ENCODE results near the gene NMT2.
"Not testable (repeated sequence)": the region's sequence is repeated elsewhere in the genome, so short reads cannot be mapped to it uniquely, and the experiment has no call there.

NMT2 gene

DNA sequence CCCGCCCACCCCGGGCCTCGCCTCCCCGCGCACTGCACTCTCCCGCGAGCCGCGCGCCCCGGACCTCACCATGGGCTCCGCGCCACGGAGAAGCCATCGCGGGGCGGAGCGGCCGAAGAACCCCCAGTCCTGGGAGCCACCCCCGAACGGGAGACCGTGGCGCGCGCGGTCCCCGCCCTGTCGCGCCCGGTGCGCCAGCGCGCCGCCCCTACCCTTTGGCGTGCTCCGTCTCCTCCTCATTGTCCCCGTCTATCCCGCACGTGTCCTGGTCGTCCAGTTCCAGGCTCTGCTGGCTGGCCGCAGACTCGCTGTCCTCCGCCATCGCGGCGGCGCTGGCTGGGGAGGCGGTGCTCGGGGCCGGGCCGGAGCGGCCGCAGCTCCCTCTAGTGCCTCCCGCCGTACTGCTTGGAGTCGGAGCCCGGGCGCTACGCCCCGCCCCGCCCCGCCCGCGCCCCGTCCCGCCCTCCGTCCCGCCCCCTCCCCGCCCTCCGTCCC is at the start of gene NMT2:
Gene NMT2, minus strand, starts transcription at position 403 of the 495 bp plus-strand sequence. Its CDS starts 81 bp downstream, at position 322.
- no peak for DNase-seq

DNA sequence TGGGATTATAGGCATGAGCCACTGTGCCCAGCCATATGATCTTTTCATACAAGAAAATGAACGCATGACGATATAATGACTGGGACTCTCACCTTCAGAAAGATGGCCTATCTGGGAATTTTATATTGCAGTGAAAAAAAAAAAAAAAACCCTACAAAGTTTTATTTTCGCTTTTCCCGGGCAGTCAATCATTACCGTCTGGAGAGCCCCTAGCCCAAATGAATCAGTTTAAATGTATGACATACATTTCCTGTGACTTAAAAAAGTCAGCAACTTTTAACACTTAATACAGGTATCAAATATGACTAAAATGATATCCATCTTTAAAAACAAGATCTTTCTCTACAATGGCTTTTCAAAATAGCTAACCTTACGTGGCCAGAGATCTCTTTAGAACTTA is 48.2 kb upstream of the NMT2 start:
- DNase-seq = no peak

DNA sequence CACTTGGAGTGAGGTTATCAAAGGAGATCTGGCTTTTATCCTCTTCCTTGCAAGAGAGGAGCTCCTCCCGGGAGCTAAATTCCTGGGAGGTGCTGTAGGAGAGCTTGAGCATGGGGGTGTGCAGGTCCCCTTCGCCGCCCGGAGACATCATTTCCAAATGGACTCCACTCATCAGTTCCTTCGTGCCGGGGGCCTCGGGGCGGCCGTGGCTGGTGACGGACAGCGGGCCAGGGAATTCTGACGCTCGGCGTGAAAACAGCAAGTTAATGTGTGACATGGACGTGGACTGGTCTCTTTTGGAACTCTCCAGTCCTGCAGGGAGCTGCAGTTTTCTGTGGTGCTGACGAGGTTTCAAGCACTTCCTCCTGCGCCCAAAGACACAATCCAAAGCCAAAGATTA is 45.7 kb upstream of the NMT2 start:
- DNase-seq = no peak

DNA sequence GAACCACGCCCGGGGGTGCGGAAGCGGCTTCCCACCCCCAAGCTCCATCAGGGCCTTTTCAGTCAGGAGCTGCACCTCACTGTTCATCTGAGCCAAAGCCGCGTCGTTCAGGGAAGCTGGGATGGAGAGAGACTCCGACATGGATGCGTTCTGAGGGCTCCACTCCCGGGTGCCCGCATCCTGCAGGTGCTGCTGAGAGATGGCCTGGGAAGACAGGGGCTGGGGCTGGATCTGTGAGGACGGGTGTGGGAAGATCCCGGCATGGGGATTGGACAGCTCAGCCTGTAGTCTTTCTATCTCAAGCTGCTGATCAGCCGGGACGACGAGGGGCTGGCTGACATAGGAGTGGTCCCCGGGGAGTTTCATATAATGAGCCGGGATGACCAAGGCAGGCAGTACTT is 45.0 kb upstream of the NMT2 start:
- no peak for DNase-seq

DNA sequence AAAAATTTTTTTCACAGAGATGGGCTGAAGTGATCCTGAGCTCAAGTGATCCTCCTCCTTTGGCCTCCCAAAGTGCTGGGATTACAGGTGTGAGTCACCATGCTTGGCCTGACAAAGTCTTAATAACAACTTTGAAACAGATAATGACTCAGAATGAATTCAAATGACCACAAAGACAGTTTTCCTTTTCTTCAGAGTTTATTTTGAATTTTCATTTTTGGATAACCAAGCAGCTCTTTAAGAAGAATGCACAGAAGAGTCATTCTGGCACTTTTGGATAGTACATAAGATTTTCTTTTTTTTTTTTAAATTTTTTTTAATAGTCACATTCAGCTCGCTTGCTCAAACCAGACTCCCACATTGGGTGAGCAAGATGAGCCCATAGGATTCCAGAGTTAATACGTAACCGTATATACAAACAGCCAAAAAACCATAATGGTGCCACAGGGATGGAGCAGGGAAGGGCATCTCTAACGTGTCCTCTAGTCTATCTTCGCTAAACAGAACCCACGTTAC is 43.0 kb upstream of the NMT2 start:
- DNase-seq = peak; percentile 80

DNA sequence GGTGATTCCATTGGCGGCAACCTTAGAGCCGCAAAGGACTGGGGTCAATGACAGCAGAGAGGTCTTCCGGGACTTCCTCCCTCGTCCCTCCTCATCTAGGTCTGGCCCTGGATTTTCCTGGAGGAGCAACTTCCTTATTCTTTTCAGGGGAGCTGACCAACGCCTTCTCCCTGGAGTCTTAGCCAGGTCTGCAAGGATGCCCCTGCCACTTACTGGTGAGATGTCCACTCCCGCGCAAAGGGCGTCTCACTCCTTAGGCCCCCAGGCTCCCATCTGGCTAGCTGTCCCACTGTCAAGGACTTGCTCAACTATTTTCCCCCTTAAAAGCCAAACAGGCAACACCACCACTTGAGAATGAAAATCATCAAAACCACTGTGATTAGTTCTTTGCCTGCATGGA is 42.0 kb upstream of the NMT2 start:
- no peak for DNase-seq

DNA sequence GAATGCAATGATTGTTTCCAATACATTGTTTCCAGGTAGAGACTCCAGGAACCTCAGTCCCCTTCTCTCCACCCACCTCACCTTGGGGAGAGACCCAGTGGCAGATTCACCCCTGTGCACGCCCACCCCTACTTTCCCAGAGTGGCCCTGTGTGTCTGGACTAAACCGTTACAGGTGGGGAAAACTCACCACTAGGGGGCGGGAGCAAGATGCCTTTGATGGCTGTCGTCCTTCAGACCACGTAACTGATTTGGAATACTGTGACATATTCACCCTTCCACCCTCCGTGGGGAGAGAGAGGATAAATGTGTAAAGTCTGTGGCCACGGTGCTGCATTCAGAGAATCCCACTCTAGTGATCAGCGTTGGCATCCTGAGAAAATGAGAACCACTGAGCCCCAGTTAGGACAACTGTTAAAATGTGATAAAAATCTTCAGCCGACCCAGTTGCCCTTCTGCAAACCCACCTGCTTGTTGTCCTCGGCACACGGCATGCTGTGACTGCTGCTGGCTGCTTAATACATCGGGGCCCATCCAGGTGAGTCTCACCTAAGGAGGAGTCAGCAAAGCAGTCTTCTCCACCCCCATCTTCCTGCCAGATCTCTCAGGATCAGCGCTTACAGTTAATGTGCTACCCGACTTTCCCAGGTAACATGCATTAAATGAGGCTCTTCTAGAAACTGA is 41.5 kb upstream of the NMT2 start:
- DNase-seq = peak; percentile 66

DNA sequence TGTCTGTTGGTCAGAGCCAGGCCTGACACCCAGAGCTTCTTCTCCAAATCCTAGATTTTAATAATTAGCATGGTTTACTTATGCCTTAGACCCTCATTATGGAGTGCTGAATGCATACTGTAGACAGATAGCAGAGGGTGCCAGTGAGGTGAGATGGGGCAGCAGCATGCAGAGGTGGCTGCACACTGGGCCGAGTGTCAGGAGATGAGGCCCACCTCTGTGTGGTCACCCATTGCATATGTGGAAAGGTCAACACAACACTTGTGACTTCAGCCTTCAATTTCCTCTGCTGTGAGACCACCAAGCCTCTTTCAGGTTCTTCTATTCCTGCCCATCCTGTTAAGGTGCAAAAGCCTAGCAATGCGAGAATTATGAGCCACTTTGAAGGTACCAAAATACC is 39.7 kb upstream of the NMT2 start:
- DNase-seq = no peak

DNA sequence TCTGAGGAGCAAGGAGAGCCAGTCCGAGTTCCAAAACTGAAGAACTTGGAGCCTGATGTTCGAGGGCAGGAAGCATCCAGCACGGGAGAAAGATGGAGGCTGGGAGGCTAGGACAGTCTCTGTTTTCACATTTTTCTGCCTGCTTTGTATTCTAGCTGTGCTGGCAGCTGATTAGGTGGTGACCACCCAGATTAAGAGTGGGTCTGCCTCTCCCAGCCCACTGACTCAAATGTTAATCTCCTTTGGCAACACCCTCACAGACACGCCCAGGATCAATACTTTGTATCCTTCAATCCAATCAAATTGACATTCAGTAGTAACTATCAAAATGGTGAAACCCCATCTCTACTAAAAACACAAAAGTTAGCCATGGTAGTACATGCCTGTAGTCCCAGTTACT is 38.9 kb upstream of the NMT2 start:
- not testable (repeated sequence) for DNase-seq

DNA sequence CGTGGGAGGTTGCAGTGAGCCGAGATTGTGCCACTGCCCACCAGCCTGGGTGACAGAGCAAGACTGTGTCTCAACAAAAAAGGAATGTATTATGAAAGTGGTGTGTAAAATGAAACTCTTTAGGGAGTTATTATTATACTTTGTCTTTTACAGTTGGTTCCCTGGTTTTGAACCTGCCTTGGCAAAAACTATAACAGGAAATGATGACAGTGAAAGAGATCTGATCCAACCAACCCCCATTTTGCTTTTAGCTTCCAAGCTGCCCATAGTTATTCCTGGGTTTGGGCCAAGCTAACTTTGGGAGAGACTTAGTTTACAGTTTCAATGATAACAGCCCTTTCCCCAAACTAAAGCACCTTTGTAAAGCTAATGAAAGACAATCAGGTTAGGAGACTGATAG is 34.1 kb upstream of the NMT2 start:
- no peak for DNase-seq

DNA sequence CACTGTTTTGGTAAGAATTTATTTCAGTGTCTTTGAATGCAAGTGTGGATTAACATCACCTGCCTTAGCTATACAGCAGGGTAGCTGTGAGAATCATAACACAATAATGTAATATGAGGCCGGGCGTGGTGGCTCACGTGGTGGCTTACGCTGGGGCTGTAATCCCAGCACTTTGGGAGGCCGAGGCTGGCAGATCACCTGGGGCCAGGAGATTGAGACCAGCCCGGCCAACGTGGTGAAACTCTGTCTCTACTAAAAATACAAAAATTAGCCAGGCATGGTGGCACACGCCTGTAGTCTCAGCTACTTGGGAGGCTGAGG is 33.8 kb upstream of the NMT2 start:
- not testable (repeated sequence) for DNase-seq

DNA sequence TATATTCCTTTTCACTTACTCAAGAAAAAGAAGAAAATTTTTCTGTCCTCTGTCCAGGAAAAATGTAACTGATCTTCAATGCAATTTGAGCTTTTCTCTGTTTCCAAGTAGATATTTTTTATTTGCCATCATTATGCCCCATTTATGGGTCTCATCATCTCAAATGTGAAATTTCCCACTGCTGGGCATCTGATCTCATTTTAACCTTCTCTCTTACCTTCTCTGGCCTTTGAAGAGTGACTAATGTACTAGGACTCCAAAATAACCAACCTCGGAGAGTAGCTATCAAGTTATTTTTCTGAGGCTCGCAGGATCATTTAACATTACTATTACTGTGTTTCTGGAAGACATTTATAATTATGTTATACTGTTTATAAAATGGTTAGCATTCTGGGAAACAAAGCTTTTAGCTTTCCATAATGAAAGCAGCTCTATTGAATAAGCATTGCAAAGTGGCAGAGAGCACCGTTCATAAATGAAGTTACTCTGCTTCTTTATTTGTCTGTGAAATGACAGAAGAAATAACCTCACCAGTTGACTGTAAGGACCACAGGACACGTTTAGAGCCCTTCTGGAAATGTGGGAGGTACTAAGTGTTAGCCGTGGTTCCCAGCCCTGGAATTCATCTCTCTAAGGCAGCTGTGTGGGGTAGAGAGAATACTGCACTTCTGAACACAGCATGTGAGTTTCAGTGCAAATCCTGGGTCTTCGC is 33.3 kb upstream of the NMT2 start:
- DNase-seq = peak; percentile 54

DNA sequence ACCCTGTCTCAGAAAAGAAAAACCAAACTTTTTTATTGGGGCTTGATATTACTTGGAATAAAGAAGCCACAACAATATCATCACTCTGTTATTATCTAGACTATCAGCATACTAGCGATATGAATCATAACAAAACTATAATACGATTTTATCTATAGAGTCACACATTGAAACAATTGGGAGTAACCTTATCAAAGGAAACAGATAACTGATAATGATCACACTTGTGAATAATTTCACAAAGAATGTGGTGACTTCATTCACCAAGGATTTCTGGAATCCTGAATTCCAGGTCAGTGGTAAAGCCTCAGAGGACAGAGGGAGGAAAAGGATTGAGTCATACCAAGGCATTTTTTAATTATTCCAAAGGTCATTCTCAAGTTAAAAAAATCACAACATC is 32.1 kb upstream of the NMT2 start:
- peak; percentile 93 for DNase-seq

DNA sequence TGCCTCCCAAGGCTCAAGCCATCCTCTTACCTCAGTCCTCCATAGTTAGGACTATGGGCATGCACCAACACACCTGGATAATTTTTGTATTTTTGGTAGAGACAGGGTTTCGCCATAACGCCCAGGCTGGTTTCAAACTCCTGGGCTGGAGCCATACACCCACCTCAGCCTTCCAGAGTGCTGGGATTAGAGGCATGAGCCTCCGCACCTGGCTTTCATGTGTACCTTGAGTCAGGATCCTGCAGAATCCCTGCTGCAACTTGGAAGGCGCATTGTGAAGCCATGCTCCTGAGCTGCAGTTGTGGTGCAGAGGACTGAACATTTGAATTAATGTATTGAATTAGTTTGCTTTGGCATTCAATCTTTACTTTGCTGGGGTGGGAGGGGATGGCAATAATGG is 29.4 kb upstream of the NMT2 start:
- no peak for DNase-seq

DNA sequence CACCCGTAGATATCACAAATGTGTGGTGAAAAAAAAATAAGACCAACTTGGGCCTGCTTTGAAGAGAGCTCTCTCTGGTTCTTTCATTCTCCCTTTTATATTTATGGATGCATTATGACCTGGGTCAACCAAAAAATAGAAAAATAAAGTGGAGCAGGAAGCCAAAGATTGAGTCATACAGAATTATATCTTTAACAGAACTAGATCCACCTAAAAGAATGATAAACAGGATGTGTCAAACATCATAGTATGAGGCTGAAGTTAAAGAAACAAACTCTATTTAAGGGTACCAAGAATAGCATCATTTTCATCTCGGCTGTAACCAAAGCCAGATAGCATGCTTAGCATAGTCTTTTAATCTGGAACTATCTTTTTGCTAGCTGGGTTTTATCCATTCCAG is 28.8 kb upstream of the NMT2 start:
- DNase-seq = peak; percentile 57

DNA sequence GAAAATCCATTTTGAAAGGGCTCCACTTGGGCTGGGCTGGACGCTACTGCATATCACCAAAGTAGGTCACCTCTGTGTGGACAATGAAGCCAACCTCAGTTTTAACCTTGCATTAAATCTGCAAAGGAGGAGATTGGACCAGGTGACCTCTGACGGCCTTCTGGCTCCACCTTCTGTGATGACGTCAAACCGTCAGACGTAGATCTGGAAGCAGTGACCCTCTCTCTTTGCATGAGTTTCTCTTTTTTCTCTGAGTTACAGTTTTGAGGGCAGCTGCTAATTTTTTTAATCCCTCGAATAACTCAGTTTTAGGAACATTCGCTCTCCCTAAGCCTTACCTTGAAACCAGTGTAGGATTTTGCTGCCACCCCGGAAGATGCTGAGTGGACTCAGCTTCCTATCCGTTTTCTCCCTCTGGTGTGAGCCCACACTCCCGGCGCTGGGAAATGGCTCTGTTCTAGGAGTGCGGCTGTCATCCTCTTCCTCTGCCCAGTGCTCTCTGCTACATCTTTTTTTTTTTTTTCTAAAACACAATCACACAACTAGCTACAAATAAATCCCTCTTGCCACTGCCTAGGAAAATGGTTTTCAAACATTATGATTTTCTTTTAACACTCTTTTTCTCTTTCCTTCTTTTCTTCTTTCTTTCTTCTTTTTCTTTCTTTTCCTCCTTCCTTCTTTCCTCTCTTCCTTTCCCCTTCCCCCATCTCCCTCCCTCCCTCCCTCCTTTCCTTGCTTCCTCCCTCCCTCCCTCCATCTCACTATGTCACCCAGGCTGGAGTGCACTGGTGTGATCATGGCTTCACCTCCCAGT is 27.7 kb upstream of the NMT2 start:
- no peak for DNase-seq

DNA sequence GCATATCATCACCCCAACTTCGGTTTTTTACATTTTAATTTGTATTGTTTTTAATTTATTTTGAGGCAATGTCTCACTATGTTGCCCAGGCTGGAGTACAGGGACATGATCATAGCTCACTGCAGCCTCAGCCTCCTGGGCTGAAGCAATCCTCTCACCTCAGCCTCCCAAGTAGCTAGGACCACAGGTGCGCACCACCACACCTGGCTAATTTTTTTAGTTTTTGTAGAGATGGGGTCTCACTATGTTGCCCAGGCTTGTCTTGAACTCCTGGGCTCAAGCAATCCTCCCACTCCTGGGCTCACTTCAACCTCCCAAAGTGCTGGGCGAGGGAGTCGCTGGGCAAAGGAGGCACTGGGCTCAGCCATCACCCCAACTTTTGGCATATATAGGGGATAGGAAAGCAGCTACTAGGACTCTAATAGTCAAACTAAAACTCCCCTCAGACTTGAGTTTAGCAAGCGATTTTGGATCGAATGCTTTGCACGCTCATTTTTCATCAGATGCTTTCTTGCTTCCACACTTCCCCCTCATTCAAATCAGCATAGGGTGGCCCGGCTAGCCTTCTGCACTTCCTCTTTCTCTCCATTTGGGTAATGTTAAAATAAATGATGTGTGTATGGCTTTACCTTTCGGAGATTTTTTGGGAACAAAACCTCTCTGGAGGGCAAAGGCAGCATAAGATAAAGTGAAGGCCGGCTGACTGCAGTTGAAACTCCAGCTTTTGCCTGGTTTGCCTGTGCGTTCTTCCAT is 20.8 kb upstream of the NMT2 start:
- no peak for DNase-seq

DNA sequence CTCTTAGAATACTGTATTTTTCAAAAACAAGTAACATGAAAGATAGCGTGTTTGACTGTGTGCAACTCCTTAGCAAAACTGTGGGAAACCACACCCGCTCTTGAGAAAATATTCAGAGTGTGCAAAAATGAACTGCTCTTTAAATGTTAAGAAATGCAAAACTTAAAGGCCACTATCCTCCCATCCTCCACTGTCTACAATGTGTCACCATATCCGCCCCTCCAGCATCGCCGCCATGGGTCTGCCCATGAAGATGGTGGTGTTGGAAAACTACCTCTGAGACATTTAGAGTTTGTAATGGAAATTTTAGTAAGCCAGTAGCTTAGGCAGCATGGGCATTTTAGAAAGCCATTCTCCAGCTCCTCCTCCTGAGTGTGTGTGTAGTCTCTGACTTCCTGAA is 20.1 kb upstream of the NMT2 start:
- DNase-seq = no peak

DNA sequence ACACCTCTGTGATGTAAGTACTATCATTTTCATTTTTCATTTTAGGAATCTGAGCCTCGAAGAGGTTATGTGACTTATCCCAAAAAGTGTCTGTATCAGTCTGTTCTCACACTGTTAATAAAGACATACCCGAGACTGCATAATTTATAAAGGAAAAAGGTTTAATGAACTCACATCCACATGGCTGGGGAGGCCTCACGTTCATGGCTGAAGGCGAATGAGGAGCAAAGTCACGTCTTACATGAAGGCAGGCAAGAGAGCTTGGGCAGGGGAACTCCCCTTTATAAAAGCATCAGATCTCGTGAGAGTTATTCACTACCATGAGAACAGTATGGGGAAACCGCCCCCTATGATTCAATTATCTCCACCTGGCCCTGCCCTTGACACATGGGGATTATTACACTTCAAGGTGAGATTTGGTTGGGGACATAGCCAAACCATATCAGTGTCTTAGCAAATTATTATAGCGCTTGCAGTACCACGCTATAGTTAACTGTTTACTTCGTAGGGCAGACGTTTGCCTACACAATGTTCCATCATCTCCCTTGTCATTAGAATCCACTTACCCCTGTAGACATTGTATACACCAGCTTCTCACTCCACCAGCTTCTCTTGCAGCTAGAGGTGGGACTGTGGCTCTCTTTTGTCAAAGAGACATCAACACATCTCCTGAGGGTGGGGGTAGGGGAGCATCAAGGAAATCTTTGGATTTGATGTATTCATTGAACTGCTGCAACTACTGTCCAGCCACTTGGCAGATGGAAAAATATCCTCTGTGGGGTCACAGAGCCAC is 15.4 kb upstream of the NMT2 start:
- DNase-seq = no peak

DNA sequence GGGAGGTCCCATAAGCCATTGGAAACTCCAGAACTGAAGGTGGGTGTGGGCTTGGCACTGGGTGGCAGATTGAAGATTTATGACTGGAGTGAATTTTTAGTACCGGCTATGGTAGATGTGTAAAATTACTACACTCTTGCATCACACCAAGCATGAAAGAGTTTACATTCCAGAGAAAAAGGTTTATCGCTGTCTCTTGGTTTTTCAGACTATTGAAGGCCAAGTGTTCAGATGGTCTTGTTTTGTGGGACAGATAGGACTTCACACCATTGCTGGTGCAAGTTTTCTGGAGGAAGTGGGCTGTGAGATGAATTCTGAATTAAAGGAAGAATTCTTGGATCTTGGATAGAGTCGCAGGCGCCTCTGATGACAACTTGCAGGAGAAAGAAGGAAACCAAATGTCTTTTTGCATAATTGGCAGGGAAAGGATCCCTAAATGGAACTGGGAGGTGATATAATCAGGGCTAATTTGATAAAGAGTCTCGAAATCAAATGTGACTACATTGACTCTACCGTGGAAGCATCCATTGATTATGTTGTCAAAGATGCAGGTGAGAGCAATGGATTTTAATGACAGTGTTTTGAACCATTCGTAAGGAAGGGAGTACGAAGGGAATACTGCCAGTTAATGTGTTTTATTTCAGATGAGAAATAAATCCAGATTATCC is 14.2 kb upstream of the NMT2 start:
- peak; percentile 80 for DNase-seq

DNA sequence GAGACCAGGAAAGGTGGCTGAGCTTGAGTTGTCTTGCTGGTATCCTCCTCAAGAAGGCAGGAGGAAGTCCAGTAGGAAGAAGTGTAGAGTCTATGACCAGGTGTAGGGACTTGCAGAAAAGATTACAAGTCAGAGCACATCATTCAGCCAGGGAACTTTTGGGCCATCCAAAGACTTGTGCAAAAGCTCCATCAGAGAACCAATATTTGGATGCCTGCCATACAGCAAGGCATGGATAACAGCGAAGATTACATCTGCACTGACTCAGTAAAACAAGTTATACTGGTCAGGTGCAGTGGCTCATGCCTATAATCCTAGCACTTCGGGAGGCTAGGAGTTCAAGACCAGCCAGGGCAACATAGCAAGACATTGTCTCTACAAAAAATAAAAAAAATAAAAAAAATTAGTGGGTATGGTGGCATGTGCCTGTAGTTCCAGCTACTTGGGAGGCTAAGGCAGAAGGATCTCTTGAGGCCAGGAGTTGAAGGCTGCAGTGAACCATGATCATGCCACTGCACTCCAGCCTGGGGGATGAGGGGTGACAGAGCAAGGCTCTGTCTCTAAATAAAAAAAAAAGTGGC is 13.2 kb upstream of the NMT2 start:
- no peak for DNase-seq

Data from fibroblast of upper back skin (primary cell).